Retinal pigment epithelial cell (primary cell): ENCODE measurements around the gene ZNF740.

Source experiments
- DNase-seq: peaks from one replicate; pipeline ENCODE4 v3.0.0-alpha.2; 2010; ENCODE audit warnings: low read depth
- H3K4me3 ChIP-seq: 2 replicates; pipeline ENCODE4 v1.5.1; 2011; ENCODE audit warnings: mild to moderate bottlenecking, low read length, control low read depth, moderate library complexity
- TF ChIP-seq, protein P1 (sequence below): conservative IDR thresholded peaks from 2 replicates; pipeline ENCODE4 v1.5.1; 2011; ENCODE audit warnings: low read depth, low read length, control low read depth, inconsistent platforms

The ZNF740 gene

GRCh38 chr12:53180220-53180930, at the start of gene ZNF740, which contains the start of gene CSAD:
Gene ZNF740 (plus strand): TSS chr12:53180722. CDS start chr12:53181984, 1,262 bp downstream.
Gene CSAD (minus strand): TSS chr12:53180925. CDS start chr12:53173470, 7,455 bp downstream.
- DNase-seq: peak; percentile 91
- TF ChIP-seq, protein P1, sequence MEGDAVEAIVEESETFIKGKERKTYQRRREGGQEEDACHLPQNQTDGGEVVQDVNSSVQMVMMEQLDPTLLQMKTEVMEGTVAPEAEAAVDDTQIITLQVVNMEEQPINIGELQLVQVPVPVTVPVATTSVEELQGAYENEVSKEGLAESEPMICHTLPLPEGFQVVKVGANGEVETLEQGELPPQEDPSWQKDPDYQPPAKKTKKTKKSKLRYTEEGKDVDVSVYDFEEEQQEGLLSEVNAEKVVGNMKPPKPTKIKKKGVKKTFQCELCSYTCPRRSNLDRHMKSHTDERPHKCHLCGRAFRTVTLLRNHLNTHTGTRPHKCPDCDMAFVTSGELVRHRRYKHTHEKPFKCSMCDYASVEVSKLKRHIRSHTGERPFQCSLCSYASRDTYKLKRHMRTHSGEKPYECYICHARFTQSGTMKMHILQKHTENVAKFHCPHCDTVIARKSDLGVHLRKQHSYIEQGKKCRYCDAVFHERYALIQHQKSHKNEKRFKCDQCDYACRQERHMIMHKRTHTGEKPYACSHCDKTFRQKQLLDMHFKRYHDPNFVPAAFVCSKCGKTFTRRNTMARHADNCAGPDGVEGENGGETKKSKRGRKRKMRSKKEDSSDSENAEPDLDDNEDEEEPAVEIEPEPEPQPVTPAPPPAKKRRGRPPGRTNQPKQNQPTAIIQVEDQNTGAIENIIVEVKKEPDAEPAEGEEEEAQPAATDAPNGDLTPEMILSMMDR: no peak
- H3K4me3 ChIP-seq: peak within 1 kb of the TSS; percentile 72

DNA sequence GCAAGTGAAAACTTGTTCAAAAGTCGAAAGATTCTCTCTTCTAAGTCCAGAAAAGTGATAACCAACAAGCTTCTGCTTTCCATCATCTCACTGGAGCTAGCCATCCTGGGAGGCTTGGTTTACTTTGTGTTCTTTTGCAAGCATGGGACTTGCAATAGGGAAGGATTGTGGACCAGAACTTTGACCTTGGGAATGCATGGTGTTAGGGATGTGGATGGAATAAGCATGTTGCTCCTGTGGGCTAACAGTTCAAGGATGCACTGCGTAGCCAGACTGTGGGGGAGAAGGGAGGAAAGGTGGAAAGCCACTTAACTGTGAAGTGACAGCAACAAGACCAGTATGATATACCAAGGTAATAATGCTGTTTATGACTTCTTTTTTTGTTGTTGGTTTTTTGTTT, 48.7 kb upstream of the ZNF740 start:
- TF ChIP-seq, protein P1: no peak
- no peak overlapping the region for H3K4me3 ChIP-seq
- DNase-seq: no peak

- DNase-seq: no peak
- H3K4me3 ChIP-seq: no peak overlapping the region
- TF ChIP-seq, protein P1: no peak
Measured at GRCh38 chr12:53133722-53134121, 46.8 kb upstream of the ZNF740 start.

DNA sequence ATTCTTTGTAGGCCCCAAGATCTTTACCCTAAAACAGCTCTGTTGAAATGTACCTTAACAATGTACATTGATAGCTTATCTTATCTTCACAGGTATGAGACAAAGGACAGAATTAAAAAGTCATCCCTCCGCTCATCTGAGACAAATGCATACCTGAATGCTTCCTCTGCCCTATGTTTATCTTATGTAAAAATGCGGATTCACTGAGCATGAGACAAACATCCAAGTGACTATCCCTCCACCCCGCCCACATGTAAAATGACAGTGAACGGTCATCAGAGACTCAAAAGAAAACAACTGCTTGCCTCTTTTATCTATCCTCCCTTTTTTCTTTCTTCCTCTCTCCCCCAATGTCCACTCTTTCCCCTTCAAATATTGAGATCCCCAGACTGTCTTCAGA, 37.2 kb upstream of the ZNF740 start:
- TF ChIP-seq, protein P1: no peak
- H3K4me3 ChIP-seq: no peak overlapping the region
- no peak for DNase-seq

GRCh38 chr12:53145383-53146260, 34.9 kb upstream of the ZNF740 start:
- DNase-seq: no peak
- H3K4me3 ChIP-seq: no peak overlapping the region
- TF ChIP-seq, protein P1: no peak

- TF ChIP-seq, protein P1: no peak
- no peak overlapping the region for H3K4me3 ChIP-seq
Measured at GRCh38 chr12:53147181-53147580, 33.3 kb upstream of the ZNF740 start.

More at GRCh38 chr12:53147181-53147580, 33.3 kb upstream of the ZNF740 start:
- no peak for DNase-seq
